HG02938 (cell line): ENCODE measurements around the gene GNL1.
"Not testable (repeated sequence)": the region's sequence is repeated elsewhere in the genome, so short reads cannot be mapped to it uniquely, and the experiment has no call there.

Source experiments
- ATAC-seq: cut with Tn5 transposase; IDR thresholded peaks from one replicate; pipeline ENCODE4 v1.9.1; 2021; ENCODE audit warnings: mild to moderate bottlenecking, moderate library complexity; ENCODE audit not compliant: unreplicated experiment

Gene GNL1, protein sequence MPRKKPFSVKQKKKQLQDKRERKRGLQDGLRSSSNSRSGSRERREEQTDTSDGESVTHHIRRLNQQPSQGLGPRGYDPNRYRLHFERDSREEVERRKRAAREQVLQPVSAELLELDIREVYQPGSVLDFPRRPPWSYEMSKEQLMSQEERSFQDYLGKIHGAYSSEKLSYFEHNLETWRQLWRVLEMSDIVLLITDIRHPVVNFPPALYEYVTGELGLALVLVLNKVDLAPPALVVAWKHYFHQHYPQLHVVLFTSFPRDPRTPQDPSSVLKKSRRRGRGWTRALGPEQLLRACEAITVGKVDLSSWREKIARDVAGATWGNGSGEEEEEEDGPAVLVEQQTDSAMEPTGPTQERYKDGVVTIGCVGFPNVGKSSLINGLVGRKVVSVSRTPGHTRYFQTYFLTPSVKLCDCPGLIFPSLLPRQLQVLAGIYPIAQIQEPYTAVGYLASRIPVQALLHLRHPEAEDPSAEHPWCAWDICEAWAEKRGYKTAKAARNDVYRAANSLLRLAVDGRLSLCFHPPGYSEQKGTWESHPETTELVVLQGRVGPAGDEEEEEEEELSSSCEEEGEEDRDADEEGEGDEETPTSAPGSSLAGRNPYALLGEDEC

DNA sequence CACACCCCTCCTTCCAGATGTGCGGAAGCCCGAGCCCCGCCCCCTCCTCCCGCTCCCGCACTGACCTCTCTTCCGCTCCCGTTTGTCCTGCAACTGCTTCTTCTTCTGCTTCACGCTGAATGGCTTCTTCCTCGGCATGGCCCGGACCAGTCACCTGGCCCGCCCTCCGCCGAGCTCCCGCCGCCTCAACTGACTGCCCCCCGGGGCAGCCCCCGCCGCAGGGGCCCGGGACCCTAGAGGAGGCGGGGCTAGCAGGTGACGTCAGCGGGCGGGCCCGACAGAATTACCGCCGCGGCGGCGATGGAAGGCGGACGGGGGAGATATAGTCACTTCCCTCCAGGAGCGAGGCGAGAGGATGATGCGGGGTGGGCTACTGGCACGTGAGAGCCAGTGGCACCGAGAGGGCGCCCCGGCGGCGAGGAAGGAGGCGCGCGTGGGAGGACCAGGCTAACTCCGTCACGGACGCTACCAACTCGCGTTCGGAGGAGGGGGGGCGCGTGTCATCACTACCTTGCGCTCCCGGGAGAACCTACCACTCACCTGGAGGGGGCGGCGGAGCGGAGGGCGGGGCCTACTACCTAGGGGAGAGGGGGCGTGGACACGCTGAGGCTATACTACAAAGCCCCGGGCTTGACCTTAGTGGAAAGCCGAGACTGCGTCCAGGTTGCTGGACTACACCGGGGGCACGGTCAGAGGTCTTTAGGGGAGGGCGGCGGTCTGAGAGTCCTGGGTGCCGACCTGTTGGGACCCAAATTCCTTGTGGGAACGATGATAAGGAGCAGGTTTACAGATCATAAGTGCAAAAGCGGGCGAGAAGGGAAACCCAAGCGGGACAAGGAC lies at the start of gene GNL1:
Gene GNL1 (minus strand): TSS at position 424 of the 840 bp plus-strand sequence. CDS start 286 bp downstream, at position 138.
- peak; percentile 76 for ATAC-seq

- no peak for ATAC-seq
Measured at GRCh38 chr6:30603961-30604360, 47.7 kb upstream of the GNL1 start.

- ATAC-seq: no peak
Measured at GRCh38 chr6:30601815-30602641, 45.7 kb upstream of the GNL1 start.

DNA sequence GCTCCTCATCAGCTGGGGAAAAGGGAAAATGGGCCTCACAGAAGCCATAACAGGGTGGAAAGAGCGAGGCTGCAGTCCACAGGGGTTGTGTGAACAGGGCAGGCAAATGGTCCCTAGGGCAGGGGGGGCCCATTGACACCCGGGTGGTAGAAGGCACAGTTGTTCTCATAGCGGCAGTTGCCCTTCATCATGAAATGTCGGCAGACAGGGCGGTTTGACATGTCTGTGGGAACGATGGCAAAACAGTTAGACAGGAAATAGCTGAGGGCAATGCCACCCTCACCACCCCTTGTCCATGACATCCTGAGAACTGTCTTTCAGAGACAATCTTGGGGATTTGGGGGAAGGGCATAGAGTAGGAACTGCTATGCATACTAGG lies 45.1 kb upstream of the GNL1 start:
- ATAC-seq: no peak

- ATAC-seq: no peak
Measured at GRCh38 chr6:30600451-30600961, 44.2 kb upstream of the GNL1 start.

DNA sequence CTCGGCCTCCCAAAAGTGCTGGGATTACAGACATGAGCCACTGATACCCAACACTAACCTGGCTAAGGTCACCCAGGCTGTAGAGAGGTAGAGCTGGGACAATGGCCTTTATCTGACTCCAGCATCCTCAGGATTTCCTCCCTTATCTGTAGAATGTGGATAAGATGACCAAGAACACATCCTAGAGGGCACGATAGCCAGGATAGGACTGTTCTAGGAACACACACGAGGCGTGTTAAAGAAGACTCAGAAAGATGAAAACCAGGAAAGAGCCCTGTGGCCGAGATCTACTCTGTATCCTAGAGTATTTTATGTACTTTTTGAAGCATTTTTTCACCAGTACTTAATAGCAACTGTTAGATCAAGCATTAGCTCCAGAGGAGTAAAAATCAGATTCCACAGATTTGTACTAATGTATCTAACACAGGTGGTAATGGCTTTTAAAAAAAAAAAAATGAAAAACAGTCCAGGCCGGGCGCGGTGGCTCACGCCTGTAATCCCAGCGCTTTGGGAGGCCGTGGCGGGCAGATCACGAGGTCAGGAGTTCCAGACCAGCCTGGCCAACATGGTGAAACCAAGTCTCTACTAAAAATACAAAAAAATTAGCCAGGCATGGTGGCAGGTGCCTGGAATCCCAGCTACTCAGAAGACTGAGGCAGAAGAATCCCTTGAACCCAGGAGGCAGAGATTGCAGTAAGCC lies 43.5 kb upstream of the GNL1 start:
- ATAC-seq: no peak

GRCh38 chr6:30598912-30599624 lies 42.8 kb upstream of the GNL1 start:
- ATAC-seq: no peak

DNA sequence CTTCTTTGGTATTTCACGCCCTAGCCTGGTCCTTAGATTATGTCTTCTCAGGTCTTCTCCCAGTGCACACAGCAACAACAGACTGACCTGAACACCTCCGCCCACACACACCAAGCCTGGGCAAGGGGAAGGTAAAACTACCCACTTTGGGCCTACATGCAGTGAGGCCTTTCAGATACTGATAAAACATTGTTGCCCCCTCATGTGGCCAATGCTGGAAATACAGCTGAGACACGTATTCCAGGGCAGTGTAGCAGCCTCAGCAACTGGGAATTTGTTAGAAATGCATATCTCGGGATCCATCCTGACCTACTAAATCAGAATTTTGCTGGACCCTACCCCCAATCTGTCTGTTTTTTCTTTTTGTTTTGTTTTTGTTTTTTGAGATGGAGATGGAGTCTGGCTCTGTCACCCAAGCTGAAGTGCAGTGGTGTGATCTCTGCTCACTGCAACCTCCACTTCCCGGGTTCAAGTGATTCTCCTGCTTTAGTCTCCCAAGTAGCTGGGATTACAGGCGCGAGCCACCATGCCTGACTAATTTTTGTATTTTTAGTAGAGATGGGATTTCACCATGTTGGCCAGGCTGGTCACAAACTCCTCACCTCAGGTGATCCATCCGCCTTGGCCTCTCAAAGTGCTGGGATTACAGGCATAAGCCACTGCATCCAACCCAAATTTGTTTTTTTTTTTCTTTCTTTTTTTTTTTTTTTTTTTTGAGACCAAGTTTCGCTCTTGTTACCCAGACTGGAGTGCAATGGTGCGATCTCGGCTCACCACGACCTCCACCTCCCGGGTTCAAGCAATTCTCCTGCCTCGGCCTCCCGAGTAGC lies 41.2 kb upstream of the GNL1 start:
- ATAC-seq: not testable (repeated sequence)

- no peak for ATAC-seq
Measured at GRCh38 chr6:30592287-30592686, 36.0 kb upstream of the GNL1 start.

DNA sequence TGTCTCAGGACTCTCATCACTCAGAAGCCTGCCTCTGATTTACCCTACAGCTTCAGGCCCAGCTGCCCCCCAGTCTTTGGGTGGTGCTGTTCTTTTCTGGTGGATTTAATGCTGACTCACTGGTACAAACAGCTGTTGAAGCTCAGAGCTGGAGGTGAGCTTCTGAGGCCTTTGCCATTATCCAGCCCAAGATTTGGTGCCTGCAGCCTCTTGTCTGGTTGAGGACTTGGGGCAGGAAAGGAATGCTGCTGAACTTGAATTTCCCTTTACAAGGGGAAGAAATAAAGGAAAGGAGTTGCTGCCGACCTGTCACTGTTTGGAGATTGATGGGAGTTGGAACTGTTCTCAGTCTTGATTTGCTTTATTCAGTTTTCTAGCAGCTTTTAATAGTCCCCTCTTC lies 34.7 kb upstream of the GNL1 start:
- ATAC-seq: no peak

DNA sequence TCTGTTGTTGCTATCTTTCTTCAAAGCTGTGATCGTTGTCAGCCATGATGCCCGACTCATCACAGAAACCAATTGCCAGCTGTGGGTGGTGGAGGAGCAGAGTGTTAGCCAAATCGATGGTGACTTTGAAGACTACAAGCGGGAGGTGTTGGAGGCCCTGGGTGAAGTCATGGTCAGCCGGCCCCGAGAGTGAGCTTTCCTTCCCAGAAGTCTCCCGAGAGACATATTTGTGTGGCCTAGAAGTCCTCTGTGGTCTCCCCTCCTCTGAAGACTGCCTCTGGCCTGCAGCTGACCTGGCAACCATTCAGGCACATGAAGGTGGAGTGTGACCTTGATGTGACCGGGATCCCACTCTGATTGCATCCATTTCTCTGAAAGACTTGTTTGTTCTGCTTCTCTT lies 34.2 kb upstream of the GNL1 start:
- ATAC-seq: no peak

- ATAC-seq: no peak
Measured at GRCh38 chr6:30589754-30590358, 33.6 kb upstream of the GNL1 start.

- ATAC-seq: no peak
Measured at GRCh38 chr6:30583921-30584320, 27.6 kb upstream of the GNL1 start.

DNA sequence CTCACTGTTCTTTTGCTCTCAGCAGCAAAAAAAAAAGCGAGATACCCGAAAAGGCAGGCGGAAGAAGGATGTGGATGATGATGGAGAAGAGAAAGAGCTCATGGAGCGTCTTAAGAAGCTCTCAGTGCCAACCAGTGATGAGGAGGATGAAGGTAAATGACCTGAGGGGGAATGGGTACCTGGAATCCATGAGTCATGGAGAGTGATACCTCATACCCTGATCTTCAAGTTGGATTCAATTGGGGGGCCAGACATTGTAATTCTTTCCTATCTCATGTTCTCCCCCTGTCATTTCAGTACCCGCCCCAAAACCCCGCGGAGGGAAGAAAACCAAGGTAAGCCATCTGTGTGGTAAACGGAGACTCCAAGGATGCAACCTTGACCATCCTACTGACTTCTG lies 21.8 kb upstream of the GNL1 start:
- ATAC-seq: no peak

DNA sequence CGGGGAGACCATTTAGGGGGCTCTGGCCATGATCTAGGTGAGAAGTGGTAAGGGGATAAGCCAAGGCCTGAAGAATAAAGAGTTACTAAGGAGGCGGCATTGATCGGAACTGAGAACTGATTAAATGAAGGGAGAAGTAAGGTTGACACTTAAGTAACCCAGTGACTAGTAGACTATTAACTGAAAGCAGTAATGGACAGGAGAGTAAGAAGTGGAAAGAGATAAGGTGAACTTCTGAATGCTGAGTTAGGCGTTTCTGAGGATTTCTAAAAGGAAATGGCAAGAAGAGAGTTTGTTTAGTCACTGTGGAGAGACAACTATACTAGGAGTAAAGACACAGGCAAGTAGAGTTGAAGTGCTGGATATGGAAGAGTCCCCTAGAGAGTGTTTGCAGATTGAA lies 16.8 kb upstream of the GNL1 start:
- no peak for ATAC-seq

- no peak for ATAC-seq
Measured at GRCh38 chr6:30572148-30572547, 15.9 kb upstream of the GNL1 start.

GRCh38 chr6:30571762-30572082 lies 15.4 kb upstream of the GNL1 start:
- ATAC-seq: no peak

DNA sequence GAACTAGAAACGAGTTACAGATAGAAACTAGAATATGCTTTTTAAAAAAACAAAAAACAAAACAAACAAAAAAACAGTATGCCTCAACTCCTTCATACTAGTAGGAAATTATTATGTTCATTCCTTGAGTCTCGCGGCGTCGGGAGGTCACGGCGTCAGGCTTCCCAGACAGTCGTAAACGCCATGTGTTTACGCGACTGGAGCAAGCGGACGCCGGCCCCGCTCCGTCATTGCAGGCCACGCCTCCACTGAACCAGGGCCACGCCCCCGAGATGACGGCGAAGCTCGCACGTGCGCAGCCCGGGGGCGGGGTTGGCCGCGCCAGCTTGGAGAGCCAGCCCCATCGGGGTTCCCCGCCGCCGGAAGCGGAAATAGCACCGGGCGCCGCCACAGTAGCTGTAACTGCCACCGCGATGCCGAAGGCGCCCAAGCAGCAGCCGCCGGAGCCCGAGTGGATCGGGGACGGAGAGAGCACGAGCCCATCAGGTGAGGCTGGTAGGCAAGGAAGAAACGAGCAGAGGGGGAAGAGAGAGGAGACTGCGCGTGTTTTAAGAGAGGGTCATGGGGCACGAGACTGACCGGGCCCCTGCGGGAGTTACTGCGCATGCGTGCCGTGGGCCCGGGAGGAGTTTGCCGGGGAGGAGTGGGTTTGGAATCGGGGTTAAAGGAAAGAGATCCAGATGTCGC lies 14.9 kb upstream of the GNL1 start, which contains the start of gene ABCF1:
Gene ABCF1 (plus strand): TSS at position 368 of the 687 bp plus-strand sequence. CDS start 46 bp downstream, at position 414.
- ATAC-seq: peak; percentile 77
